Measurements from ENCODE around the gene NGFR. TPM values are rescaled to one million over a fixed set of nuclear protein-coding genes. Genes with fewer than 3 reads are reported as not detected.

The NGFR gene
- total and polyA plus RNA-seq, 12 donors = 1.8 to 22.9 (median 4.7) TPM

DNA sequence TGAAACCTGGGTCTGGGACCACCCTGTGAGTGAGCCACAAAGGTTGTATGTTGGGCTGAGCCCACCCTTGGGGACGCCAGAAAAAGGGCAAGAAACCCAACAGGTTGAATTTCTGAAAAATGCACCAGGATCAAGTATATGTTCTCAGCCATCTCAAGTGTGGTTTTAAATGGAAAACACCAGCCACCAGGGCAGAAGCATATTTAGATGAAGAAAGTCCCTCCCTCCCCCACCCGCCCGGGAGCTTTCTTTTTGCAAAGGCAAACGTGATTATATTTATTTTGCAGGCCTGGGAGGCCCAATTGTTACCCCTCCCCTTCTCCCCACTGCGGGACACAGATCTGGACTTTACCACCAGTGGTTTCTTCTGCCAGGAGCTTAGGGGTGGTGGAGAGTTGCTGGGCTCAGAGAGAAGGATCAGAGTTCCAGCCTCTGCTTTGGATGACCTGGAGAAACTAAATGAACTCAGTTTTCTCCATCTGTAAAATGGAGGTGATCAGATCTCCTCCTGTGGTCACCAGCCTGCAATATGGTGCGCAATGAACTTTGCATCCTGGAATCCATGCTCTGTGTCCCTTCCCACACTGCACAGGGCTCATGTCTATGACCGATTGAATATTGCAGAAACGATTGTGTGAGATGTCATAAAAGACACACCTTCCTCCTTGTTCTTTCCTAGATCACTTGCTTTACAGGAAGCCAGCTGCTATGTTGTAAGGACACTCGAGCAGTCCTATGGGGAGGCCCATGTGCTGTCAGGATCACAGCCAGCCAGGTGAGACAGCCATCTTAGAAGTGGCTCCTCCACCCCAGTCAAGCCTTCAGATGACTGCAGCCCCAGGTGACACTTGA is 21.0 kb upstream of the NGFR start:
- intact Hi-C loops (cut with DNase I) = no loop called here
- WGBS, 2 donors = 76 to 77% methylated on average over 8 to 9 of the region's 9 CpGs
- H3K4me1 ChIP-seq = peaks cover 5 to 32% (median 27%) of the 10 kb centered on the region in 9 donors
- TF ChIP-seq, protein P1, sequence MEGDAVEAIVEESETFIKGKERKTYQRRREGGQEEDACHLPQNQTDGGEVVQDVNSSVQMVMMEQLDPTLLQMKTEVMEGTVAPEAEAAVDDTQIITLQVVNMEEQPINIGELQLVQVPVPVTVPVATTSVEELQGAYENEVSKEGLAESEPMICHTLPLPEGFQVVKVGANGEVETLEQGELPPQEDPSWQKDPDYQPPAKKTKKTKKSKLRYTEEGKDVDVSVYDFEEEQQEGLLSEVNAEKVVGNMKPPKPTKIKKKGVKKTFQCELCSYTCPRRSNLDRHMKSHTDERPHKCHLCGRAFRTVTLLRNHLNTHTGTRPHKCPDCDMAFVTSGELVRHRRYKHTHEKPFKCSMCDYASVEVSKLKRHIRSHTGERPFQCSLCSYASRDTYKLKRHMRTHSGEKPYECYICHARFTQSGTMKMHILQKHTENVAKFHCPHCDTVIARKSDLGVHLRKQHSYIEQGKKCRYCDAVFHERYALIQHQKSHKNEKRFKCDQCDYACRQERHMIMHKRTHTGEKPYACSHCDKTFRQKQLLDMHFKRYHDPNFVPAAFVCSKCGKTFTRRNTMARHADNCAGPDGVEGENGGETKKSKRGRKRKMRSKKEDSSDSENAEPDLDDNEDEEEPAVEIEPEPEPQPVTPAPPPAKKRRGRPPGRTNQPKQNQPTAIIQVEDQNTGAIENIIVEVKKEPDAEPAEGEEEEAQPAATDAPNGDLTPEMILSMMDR (IDR thresholded peaks at IDR 0.05) = no peak
- H3K4me3 ChIP-seq = no peak overlapping the region
- no peak for ATAC-seq
- no peaks in the 10 kb centered on the region for H3K36me3 ChIP-seq
- no peak overlapping the region for H3K27ac ChIP-seq
- DNase-seq = no peak
- peaks cover 0 to 6% (median 0%) of the 10 kb centered on the region in 11 donors for H3K9me3 ChIP-seq
- peaks cover 0 to 76% (median 42%) of the 10 kb centered on the region in 7 donors for H3K27me3 ChIP-seq

DNA sequence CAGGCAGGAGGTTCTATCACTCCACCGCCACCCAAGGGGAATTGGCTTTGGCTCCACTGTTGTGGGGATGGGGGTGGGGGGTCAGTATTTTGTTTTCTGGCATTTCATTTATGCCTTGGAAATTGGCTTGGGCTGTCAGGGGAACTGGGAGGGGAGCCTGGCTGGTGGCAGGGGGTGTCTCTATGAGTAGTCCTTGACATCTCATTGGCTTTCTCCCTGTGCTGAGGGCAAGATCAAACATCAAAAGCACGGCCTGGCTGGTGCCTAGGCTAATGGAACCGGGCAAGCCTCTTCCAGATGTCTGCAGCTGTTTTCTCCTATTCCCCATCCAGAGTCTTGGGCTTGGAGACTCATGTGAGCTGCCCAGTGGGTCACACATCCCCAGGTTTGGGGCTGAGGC is 17.4 kb upstream of the NGFR start:
- H3K36me3 ChIP-seq = no peaks in the 10 kb centered on the region
- WGBS, 2 donors = 45 to 60% methylated on average over 3 of the region's 3 CpGs
- H3K4me1 ChIP-seq = peaks cover 0 to 5% (median 0%) of the 10 kb centered on the region in 9 donors
- intact Hi-C loops (cut with DNase I) = no loop called here
- peaks cover 0 to 84% (median 43%) of the 10 kb centered on the region in 7 donors for H3K27me3 ChIP-seq
- TF ChIP-seq, protein P1 (IDR thresholded peaks at IDR 0.05) = no peak
- no peak overlapping the region for H3K27ac ChIP-seq
- DNase-seq = no peak
- no peak overlapping the region for H3K4me3 ChIP-seq
- ATAC-seq = no peak
- peaks cover 0 to 6% (median 0%) of the 10 kb centered on the region in 11 donors for H3K9me3 ChIP-seq

DNA sequence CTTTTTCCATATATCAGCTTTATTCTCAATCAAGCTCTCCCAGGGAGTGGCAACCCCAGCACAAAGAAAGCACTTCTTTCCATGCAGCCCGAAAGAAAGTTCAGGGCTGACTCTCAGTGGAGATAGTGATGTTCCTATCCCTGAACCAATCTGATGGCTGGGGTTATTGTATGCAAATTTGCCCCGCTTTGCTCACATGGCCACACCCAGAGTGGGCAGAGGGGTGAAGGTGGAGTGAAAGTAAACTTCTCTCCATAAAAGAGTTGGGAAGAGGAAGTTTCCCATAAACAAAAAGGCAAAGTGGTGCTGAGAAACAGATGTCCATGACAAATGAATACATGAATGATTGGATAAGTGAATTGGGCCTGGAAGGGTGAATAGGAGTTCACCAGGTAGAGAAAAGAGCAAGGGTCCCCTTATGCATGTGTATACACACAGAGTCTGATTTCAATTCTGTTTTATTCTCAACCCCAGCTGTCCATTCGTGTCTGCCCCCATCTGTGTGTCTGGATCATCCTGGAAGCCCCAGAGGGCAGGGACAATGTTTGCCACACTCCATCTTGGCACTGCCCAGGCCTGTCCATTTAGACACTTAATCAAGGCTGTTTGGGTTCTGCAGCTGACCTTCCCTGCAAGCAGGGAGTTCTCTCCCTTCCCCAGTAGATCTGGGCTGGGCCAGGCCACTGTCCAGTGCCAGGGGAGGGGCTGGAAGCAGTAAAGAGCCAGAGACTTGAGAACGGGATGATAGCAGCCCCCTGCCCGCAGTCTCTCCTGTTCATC is 14.1 kb upstream of the NGFR start:
- Histone ChIP-seq H3K9me3 (no peaks in the 10 kb centered on the region), H3K4me1 (peaks cover 0 to 2% (median 0%) of the 10 kb centered on the region in 9 donors), H3K27ac (no peak overlapping the region), H3K36me3 (no peaks in the 10 kb centered on the region), H3K4me3 (no peak overlapping the region), H3K27me3 (peaks cover 0 to 94% (median 67%) of the 10 kb centered on the region in 7 donors)
- DNase-seq (no peak), ATAC-seq (no peak)
- intact Hi-C loops (cut with DNase I) = no loop called here
- TF ChIP-seq, protein P1 (IDR thresholded peaks at IDR 0.05) = no peak
- WGBS, 2 donors = 66 to 70% methylated on average over 5 of the region's 5 CpGs

DNA sequence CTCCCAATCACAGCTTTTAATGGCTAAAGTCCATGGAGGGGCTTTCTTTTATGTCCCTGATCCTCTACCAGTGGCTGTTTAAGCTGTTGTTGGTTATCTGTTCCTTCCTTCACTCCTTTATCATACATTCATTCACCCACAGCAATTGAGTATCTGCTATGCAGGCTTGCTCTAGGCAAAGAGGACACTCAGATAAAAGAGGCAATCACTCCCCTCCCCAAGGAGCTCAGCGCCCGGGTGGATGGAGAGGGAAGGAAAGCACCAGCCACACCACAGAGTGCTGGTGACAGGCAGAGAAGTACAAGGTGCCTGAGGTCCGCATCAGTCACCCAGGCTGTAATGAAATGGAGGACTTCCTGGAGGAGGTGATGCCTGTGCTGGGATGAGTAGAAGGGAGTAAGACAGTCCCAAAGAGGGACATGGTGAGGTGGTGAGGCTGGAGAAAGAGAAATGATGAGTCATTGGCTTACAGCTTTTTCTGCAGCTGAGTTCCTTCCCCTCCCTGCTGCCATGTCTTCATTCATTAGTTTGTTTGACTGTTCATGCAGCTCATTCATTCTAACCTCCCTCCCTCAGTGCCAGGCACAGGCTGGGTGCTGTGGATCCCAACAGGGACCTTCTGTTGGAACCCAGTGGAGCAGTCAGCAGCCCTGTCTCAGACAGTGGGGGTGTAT is 12.8 kb upstream of the NGFR start:
- Histone ChIP-seq H3K36me3 (no peaks in the 10 kb centered on the region), H3K27ac (no peak overlapping the region), H3K9me3 (no peaks in the 10 kb centered on the region), H3K27me3 (peaks cover 0 to 95% (median 79%) of the 10 kb centered on the region in 7 donors), H3K4me1 (peaks cover 0 to 9% (median 0%) of the 10 kb centered on the region in 9 donors), H3K4me3 (no peak overlapping the region)
- no peak for ATAC-seq
- DNase-seq = no peak
- TF ChIP-seq, protein P1 (IDR thresholded peaks at IDR 0.05) = no peak
- intact Hi-C loops (cut with DNase I) = no loop called here
- WGBS, 2 donors = 37 to 42% methylated on average over 3 of the region's 3 CpGs

Measured in heart right ventricle (tissue), 16 donors.